GM19240 (cell line): ENCODE measurements around the gene SLC10A1.
"Not testable (repeated sequence)": the region's sequence is repeated elsewhere in the genome, so short reads cannot be mapped to it uniquely, and the experiment has no call there.

Source experiments
- DNase-seq: peaks from one replicate; pipeline ENCODE4 v3.0.0; 2011; ENCODE audit warnings: low spot score; ENCODE audit not compliant: insufficient read length

The SLC10A1 gene

DNA sequence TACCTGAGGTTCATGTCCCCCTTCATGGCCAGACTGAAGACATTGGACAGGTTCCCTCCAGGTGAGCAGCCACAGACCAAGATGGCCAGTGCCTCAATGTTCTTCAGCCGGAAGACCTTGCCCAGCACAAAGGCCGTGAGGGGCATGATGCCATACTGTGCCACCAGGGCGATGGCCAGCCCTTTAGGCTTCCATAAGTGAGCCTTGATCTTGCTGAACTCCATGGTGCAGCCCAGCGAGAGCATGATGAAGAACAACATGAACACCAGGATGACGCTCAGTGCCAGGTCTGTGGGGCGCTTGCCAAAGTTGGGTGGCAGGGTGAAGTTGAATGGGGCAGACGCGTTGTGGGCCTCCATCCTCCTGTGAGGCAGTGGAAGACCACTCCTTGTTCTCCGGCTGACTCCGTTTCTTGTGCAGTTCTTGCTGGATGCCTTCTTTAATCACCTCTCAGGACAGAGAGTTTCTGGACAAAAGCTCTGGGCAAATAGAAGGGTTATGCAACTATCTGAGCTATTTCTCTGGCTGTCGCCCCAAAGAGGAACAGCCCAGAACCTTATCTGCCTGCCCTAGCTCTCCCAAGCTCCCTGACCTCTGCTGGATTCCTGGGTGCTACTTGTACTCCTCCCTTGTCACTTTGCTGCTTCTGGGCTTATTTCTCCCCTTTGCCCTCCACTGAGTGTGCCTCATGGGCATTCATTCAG lies at the start of gene SLC10A1:
TSS of gene SLC10A1 (minus strand) at position 445 of the 704 bp plus-strand sequence. CDS start at position 359, 86 bp downstream.
- DNase-seq: no peak

DNA sequence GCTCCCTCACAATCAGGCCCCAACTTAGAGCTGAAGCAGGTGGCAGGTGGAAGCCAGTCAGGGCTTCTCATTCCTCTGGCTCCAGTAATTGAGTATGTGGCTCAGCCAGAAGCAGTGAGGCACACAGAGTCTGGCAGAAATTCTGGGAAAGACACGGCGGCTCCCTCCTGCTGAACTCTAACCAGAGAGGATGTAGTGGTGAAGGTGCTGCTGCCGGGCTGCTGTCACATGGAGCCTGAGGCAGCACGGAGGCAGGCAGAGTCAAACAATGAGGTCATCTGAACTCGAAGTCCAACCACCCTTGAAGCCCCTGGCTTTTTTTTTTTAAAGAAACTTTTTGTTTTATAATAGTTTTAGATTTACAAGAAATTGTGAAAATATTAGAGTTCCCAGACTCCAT lies 48.7 kb upstream of the SLC10A1 start:
- no peak for DNase-seq

DNA sequence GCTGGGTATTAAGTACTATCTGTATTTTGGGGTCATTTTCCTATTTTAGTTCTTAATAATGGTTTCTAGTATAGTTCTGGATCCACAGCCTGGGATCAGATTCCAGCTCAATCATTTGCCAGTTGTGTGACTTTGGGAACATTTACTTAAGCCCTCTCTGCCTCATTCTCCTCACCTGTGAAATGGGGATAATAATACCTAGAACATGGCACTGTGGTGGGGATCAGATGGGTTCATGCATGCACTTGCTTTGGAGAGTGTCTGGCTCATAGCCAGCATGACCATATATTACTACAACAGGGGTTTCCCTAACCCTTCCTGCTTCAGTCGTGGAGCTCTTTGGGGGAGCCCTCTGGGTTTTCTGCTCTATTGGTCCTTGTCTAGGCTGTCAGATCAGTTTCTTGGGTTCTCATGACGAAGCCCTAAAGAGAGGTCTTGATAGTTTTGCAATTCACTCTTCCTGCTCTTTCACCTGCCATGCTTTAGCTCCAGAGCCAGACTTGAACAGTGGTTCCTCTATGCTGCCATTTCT lies 48.1 kb upstream of the SLC10A1 start:
- no peak for DNase-seq

DNA sequence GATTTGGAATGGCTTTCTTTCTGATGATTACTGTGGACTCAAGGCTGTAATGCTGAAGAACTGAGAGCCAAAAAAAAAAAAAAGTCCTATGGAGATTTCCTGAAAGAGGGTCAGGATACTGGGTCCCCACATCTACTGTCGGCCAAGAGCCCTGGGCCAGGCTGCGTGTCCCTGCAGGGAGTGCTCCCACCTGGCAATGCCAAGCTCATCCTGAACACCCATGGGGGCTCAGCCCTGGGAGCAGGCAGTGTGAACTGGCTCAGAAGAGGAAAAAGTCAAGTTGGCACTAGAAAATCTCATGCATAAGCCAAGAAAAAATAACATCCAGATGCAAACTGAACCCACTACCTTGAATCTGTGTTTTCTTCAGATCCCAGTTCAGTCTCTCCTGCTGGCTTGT lies 47.1 kb upstream of the SLC10A1 start:
- DNase-seq: no peak

DNA sequence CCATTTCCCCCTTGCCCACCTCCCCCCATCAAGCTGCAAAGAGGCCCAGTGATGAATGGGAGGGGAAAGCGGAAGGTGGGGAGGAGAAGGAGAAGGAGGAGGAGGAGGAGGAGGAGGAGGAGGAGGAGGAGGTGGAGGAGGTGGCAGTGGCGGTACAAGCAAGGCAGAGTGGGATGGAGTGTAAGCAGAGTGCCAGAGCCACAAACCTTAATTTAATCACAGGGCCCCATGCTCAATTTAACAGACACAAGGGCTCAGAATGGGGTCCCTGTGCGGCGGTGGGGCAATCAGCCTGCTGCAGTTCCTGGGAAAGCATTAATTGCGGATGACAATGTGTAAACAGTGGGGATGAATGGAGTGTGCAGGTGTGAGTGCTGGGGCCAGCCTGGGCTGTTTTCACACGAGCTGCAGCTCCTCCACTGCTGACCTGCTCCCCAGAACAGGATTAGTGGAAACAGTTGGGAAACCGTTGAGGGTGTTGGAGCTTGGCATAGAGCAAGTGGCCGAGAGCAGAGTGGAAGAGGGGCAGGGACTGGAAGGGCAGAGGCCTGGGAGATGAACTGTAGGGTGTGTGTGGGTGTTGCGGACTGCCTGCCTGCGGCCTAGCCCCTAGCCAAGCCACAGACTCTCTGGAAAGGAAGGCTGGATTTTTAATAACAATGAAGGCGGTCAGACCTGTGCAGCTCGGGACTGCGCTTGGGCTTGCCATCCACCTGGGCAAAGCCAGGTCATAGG lies 45.8 kb upstream of the SLC10A1 start:
- no peak for DNase-seq

DNA sequence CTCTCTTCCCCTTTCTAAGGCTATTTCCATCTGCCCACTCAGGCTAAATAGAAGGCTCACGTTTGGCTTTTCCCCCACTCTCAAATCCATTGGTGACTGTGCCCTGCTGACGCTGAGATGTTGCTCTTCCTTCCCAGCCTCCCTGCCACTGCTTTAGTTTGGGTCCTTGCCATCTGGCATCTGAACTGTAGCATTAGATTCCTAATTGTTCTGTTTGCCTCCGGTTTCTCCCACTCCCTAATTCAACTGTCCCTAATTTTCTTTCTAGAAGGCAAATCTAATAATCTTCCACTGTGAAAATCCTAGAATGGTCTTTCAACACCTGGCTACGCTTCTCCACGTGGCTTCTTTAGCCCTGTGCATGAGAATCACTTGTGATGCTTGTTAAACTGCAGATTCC lies 44.6 kb upstream of the SLC10A1 start:
- DNase-seq: no peak

DNA sequence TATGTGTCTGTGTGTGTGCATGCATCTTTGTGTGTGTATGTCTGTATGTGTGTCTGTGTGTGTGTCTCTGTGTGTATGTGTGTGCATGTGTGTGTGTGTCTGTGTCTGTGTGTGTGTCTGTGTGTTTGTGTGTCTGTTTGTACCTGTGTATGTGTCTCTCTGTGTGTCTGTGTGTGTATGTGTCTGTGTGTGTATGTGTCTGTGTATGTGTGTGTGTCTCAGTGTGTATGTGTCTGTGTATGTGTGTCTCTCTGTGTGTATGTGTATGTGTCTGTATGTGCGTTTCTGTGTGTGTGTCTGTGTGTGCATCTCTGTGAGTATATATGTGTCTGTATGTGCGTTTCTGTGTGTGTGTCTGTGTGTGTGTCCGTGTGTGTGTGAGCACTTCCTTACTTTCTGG lies 42.6 kb upstream of the SLC10A1 start:
- DNase-seq: no peak

DNA sequence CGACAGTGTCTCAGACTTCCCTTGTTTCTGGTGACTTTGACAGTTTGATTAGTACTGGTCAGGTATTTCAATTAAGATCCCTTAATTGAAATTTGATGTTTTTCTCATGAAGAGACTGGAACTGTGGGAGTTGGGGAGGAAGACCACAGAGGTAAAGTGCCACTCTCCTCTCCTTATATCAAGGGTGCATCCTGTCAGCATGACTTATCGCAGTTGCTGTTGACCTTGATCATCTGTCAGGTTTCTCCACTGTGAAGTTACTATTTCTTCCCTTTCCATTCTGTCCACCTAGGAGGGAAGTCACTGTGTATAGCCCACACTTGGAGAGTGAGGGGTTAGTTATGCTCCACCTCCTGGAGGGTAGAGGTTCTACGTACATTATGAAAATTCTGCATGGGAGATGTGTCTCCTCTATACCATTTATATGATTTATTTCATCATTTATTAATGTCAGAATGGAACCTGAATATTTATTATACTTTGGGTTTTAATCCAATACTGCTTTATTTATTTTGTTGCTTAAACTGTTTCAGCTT lies 41.9 kb upstream of the SLC10A1 start:
- DNase-seq: no peak

DNA sequence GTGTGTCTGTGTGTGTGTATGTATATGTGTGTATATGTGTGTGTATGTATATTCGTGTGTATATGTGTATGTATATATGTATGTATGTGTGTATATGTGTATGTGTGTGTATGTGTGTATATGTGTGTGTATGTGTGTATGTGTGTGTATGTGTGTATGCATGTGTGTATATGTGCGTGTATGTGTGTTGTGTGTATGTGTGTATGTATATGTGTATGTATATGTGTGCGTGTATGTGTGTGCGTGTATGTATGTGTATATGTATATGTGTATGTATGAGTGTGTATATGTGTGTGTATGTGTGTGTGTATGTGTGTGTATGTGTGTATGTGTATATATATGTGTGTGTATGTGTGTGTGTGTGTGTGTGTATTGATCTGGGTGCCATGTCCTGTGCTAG lies 31.8 kb upstream of the SLC10A1 start:
- DNase-seq: no peak

DNA sequence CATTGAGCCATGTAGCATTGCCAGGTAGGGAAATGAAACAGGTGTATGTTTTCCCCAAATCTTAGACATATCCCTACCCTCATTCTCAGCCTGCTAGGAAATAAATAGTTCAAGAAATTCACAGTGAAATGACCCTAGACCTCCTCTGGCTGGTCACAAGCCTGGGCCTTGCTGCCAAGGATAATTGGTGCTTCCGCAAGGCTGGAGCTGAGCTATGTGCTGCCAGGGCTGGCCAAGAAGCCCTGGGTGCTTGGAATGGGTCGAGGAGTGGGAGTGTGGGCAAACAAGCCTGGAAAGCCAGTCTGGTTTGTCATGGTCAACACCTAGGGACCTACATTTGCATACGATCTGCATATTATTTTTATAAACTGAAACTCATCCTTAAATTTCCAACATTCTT lies 31.3 kb upstream of the SLC10A1 start:
- no peak for DNase-seq

DNA sequence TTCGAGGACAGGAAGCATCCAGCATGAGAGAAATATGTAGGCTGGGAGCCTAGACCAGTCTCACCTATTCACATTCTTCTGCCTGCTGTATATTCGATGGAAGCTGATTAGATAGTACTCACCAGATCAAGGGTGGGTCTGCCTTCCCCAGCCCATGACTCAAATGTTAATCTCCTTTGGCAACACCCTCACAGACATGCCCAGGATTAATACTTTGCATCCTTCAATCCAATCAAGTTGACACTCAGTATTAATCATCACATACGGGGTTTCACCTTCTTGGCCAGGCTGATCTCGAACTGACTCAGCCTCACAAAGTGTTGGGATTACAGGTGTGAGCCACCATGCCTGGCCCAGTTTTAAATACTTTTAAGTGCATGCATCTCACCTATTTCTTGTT lies 30.5 kb upstream of the SLC10A1 start:
- DNase-seq: no peak

DNA sequence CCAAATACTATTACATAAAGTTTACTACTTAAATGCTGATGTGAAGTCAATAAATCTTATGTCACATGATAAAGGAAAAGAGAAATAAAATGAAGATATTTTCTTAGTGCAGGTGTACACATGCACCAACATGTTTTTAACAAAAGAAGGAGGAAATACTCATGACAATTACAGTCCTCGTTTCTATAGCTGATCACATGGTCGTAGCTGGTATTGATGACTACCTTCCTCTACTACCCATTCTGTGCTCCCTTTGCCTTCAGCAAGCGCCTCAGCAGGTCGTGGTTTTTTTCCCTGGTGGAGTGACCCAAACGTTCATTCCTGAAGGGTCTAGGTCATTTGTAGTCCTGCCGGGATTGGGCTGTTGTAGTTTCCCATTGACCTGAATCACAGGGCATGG lies 25.4 kb upstream of the SLC10A1 start:
- no peak for DNase-seq

DNA sequence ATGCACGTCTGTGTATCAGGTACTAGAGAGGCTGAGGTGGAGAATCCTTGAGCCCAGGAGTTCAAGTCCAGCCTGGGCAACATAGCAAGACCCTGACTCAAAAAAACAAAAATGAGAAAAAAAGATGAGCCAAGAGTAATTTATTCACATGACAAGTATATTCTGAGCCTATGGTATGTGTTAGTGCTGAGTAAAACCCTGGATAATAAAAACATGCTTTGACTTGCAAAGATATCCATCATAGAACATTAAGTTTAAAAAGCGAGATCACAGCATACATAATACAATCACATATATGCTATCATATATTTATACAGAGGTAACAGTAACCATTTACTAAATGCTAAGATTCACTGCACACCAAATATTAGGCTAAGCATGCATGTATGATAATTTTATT lies 23.9 kb upstream of the SLC10A1 start:
- DNase-seq: no peak

DNA sequence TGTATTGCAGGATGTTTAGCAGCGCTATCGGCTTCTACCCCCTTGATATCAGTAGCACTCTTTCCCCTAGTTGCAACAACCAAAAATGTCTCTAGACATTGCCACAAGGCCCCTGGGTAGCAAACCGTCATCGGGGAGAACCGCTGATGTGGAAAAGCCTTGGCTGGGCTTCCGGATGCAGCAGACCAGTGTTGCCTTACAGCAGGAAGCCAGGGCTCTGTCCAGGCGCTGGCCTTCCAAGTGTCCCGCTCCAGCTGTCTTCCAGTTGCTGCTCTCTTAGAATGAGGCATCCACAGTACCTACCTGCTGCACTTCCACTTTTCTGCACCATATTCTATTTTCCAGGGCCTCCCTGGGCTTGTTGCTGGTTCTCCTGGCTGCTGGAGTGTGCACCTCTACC lies 22.6 kb upstream of the SLC10A1 start:
- no peak for DNase-seq

DNA sequence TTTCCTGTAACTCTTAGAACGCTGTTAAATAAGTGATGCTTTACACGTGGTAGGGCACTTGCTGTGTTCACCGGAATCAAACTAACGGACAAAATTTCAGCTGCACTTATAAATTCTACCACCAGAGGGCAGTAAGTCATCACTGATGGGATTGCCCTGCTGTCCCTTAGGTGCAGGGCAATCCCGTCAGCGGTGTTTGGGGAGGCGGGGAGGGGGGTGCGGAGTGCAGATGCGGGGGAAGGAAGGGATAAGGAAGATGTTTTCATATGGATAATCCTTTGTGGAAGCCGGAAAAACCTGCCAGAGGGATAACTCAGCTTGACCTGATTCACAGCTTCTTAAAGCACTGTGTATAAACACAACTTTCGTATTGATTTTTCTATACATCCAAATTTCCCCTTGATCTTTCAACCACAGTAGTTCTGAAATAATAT lies 21.7 kb upstream of the SLC10A1 start:
- DNase-seq: peak; percentile 61

DNA sequence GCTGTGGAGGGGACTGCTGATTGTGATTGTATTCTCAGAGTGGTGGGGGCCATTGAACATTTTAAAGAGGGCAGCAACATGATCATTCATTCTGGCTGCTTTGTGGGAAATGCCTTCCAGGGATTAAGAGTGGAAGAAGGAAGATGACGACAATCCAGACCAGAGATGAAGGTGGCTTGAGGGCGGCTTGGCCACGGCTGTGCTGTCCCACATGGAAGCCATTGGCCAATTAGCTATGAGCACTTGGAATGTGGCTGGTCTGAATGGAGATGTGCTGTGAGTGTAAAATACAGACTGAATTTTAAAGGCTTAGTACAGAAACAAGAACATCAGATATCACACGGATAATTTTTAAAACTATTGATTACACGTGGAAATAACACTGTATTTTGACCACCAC lies 19.2 kb upstream of the SLC10A1 start:
- no peak for DNase-seq

DNA sequence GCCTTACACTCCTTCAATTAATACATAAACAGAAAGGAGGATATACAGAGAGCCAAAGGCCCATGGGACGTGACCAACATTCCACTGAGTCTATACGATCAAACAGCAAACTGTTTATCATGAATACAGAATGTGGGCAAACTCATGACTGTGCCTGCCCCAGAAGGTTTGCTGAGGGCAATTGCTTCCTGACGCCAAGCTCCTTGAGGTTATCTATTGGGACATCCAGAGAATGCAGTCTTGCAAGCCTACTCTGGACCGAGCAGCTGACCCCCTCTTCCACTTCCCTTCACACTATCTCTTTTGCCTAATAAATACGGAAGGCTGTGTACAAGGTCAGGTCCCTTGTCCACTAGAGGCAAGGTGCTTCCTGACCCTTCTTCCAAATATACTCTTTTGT lies 18.5 kb upstream of the SLC10A1 start:
- no peak for DNase-seq

DNA sequence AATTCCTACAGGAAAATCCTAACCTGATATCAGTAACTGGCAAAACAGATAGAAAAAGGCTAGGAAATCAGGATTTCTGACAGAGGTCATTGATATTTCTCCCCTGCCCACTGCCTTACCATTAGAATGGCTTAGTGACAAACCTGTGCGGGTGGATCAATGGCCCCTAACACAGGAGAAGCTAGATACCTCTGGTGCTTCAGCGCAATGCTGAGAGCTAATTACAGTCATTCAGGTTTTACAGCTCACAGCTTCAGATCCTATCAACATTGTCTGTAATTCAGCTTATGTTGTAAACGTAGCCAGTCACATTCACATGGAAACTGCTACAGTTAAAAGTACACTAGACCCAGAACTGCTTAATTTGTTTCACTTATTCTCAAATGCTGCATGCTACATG lies 17.4 kb upstream of the SLC10A1 start:
- no peak for DNase-seq

DNA sequence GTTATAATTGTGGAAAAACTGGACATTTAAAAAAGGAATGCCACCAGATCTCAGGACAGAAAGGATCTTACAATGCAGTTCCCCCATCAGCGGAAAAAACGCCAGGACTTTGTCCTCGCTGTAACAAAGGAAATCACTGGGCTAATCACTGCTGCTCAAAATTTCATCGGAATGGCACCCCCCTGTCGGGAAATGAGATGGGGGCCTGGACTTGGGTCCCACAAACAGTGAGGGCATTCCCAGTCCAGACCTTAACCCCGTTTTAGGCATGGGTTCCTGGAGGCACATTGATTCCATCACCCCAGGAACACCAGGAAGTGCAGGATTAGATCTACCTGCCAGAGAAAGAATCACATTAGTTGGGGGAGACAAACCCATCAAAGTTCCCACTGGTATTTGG lies 16.3 kb upstream of the SLC10A1 start:
- not testable (repeated sequence) for DNase-seq

DNA sequence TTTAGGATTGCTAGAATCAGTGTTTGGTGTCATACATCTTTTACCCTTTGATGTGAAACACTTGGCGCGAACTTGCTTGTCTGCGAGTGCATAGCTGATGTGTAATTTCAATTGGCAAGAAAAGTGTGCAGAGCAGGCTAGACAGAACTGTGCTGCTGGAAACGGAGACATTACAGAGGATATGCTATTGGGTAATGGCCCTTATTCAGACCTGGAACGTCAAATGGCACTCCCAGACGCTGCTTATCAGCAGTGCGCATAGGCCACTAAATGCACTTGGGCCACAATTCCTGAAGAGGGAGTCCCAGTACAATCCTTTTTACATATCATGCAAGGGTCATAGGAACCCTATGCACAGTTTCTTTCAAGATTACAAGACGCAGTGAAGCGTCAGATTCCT lies 15.7 kb upstream of the SLC10A1 start:
- no peak for DNase-seq

DNA sequence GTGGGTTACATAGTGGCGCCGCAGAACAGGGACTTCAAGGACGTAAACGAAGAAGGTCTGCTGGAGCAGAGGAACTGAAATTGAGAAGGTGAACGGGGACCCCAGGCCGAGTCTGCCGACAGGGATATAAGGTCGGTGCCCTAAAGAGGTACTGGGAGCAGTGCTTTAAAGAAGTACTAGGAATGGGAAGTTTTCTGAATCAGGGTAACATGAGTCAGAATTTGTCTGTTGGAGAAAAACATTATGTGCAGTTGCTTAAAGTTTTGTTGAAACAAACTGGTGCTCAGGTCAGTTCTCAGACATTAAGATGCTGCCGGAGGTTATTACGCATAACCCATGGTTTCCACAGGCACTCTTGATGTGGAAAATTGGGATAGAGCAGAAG lies 14.8 kb upstream of the SLC10A1 start:
- no peak for DNase-seq

DNA sequence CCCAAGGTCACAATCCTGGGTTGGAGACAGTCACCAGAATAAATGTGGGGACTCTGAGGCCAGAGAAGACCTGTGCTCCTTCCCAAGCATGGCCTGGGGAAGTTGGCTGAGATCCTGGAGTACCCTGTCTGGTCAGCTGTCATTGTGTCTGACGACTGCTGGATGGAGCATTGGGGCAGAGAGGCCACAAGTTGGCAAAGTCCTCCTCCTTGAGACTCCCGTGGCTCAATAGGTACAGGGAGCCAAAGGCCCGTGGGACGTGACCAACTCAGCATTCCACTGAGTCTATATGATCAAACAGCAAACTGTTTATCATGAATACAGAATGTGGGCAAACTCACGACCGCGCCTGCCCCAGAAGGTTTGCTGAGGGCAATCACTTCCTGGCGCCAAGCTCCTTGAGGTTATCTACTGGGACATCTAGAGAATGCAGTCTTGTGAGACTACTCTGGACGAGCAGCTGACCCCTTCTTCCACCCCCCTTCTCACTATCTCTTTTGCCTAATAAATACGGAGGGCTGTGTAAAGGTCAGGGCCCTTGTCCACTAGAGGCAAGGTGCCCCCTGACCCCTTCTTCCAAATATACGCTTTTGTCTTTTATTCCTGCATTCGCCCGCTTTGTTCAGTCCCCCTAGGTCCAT lies 14.3 kb upstream of the SLC10A1 start:
- no peak for DNase-seq
